Naive B cell (primary cell): ENCODE results near the gene PARP16. TPM values are rescaled to one million over a fixed set of nuclear protein-coding genes. Genes with fewer than 3 reads are reported as not detected.

Source experiments
- ATAC-seq, 2 donors: fragments of 150-1000 bp; cut with Tn5 transposase; 2 replicates each; pipeline ENCODE4 v1.10.0; 2021; ENCODE audit warnings: low read depth in 2 of 2, mild to moderate bottlenecking in 2 of 2, moderate library complexity in 2 of 2
- DNase-seq: peaks from one replicate; pipeline ENCODE4 v3.0.0; 2022
- H3K27ac Mint-ChIP-seq, 6 donors: one replicate each; pipeline ENCODE4 v1.8.0; 2020 to 2022; ENCODE audit warnings: mild to moderate bottlenecking in 6 of 6, mixed read lengths in 6 of 6, moderate library complexity in 5 of 6, inconsistent platforms in 2 of 6
- H3K27me3 Mint-ChIP-seq, 3 donors: one replicate each; pipeline ENCODE4 v1.8.0; 2021 to 2022; ENCODE audit warnings: mixed read lengths in 3 of 3, mild to moderate bottlenecking in 1 of 3
- H3K36me3 Mint-ChIP-seq, 2 donors: one replicate each; pipeline ENCODE4 v1.8.0; 2020 to 2022; ENCODE audit warnings: mixed read lengths in 2 of 2, inconsistent platforms in 1 of 2, mild to moderate bottlenecking in 1 of 2
- H3K4me1 Mint-ChIP-seq, 3 donors: one replicate each; pipeline ENCODE4 v1.8.0; 2020 to 2022; ENCODE audit warnings: mixed read lengths in 3 of 3, inconsistent platforms in 1 of 3, mild to moderate bottlenecking in 1 of 3, moderate library complexity in 1 of 3
- H3K4me3 Mint-ChIP-seq, 8 donors: one replicate each; pipeline ENCODE4 v1.8.0; 2020 to 2022; ENCODE audit warnings: mild to moderate bottlenecking in 8 of 8, mixed read lengths in 8 of 8, moderate library complexity in 8 of 8, inconsistent platforms in 2 of 8
- H3K9me3 Mint-ChIP-seq, 7 donors: one replicate each; pipeline ENCODE4 v1.8.0; 2020 to 2022; ENCODE audit warnings: mixed read lengths in 7 of 7, mild to moderate bottlenecking in 5 of 7, inconsistent platforms in 2 of 7, moderate library complexity in 1 of 7
- polyA plus RNA-seq, 6 donors: library from polyadenylated mRNA; unstranded; fragments of 300-500 nt; fragmentation: Illumina TruSeq; gene quantifications; one replicate each; pipeline ENCODE4 v1.2.3, GENCODE V29; 2021; ENCODE audit warnings: low read depth in 6 of 6

PARP16 gene, protein sequence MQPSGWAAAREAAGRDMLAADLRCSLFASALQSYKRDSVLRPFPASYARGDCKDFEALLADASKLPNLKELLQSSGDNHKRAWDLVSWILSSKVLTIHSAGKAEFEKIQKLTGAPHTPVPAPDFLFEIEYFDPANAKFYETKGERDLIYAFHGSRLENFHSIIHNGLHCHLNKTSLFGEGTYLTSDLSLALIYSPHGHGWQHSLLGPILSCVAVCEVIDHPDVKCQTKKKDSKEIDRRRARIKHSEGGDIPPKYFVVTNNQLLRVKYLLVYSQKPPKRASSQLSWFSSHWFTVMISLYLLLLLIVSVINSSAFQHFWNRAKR
- polyA plus RNA-seq = 10 to 100 TPM; 18.6 to 32.9 (median 27.6) TPM

DNA sequence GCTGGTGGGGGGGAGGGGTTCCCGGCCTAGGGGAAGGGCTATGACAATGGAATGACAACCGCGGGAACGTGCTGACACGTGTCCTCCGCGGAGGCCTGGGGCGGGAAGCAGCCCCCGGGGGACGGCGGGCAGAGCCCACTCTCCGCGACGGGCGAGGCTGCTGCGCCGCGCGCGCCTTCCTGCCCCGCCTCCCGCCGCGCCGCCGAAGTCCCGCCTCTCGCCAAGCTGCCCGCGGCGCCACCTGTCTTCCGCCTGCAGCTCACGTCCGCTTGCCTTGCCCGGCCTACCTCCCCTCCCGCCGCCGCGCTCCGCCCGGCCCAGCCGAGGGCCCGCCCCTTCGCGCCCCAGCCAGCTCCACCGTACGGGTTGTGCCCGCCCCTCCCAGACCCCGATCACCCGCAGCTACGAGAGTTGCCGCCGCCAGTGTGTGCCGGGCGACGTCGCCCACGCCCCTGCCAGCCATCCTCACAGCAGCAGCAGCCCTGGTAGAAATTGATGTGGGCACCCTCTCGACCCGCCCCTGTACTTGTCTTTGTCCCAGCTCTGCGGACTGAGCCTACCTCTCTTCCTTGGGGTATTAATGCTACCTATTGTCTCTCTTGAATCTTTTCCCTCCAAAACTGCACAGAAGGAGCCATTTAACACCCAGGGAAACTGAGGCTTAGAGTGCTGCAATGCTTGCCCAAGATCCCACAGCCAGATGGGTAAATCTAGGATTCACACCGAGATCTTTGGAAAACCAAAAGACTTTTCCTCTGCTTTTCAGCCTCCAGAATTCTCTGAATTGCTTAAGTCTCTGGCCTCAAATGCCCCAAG lies at the start of gene PARP16:
PARP16 (minus strand) TSS at position 180 of the 816 bp plus-strand sequence. CDS start 457 bp downstream, outside the sequence.
- Mint-ChIP-seq H3K27me3 (no peaks in the 10 kb centered on the region), H3K4me3 (peak within 1 kb of the TSS; percentile 82 to 95 (median 91)), H3K9me3 (no peaks in the 10 kb centered on the region), H3K36me3 (no peaks in the 10 kb centered on the region), H3K4me1 (peaks cover 17 to 43% (median 28%) of the 10 kb centered on the region in 3 donors), H3K27ac (peak within 1 kb of the TSS; percentile 84 to 97 (median 94))
- DNase-seq (peak; percentile 95), ATAC-seq (peak; percentile 94)

- ATAC-seq (no peak), DNase-seq (no peak)
- no peaks in the 10 kb centered on the region for H3K36me3 Mint-ChIP-seq
Observed at GRCh38 chr15:65335278-65336055, 48.8 kb upstream of the PARP16 start.

GRCh38 chr15:65334586-65335231 lies 48.0 kb upstream of the PARP16 start:
- H3K27ac Mint-ChIP-seq = no peak overlapping the region
- no peaks in the 10 kb centered on the region for H3K36me3 Mint-ChIP-seq
- H3K4me3 Mint-ChIP-seq = peak overlapping the region in 1 of 8 donors; percentile 21
- ATAC-seq = no peak
- peaks cover 10 to 55% (median 41%) of the 10 kb centered on the region in 3 donors for H3K27me3 Mint-ChIP-seq
- no peaks in the 10 kb centered on the region for H3K9me3 Mint-ChIP-seq
- H3K4me1 Mint-ChIP-seq = peaks cover 4 to 11% (median 7%) of the 10 kb centered on the region in 3 donors
- DNase-seq = no peak

More at GRCh38 chr15:65335278-65336055, 48.8 kb upstream of the PARP16 start:
- Mint-ChIP-seq H3K27me3 (peaks cover 18 to 63% (median 48%) of the 10 kb centered on the region in 3 donors), H3K27ac (no peak overlapping the region), H3K9me3 (peaks cover 0 to 1% (median 0%) of the 10 kb centered on the region in 7 donors), H3K4me3 (no peak overlapping the region), H3K4me1 (peaks cover 4 to 18% (median 7%) of the 10 kb centered on the region in 3 donors)

GRCh38 chr15:65333856-65334255 lies 47.2 kb upstream of the PARP16 start:
- H3K4me3 Mint-ChIP-seq = no peak overlapping the region
- DNase-seq = no peak

DNA sequence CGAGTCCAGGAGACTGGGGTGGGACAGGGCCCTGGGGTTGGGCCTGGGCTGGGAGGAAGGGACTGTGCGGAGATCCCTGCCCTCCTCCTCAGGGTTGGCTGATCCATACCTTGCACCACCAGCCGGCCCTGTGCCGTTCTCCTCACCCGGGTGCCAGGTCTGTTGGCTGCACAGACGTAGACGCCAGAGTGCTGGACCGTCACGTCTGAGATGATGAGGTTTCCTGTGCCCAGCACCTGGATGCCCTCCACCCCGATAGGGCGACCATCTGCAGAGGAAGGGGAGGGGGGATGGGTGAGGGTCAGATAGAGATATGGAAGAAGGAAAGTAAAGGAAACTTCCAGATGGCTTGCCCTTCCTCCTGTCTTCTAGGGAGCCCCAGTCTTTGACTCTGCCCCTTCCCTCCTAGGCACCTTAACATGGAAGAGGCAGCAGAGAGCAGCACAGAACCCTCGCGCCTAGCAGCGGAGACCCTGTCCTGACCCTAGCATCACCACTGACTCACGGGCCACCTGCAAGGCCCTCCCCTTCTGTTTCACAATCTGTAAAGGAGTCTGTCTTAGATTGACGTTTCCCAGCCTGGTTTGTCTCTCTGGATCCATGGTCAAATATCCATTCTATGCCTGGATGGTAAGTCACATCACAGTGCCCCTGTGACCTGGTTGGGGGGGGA lies 46.6 kb upstream of the PARP16 start:
- ATAC-seq (no peak), DNase-seq (no peak)
- Mint-ChIP-seq H3K4me1 (peaks cover 7 to 8% (median 7%) of the 10 kb centered on the region in 3 donors), H3K9me3 (no peaks in the 10 kb centered on the region), H3K36me3 (no peaks in the 10 kb centered on the region), H3K27ac (peak overlapping the region in 1 of 6 donors; percentile 87), H3K27me3 (peaks cover 3 to 42% (median 30%) of the 10 kb centered on the region in 3 donors), H3K4me3 (no peak overlapping the region)

More at GRCh38 chr15:65333856-65334255, 47.2 kb upstream of the PARP16 start:
- H3K27ac Mint-ChIP-seq = no peak overlapping the region
- H3K36me3 Mint-ChIP-seq = no peaks in the 10 kb centered on the region
- H3K9me3 Mint-ChIP-seq = no peaks in the 10 kb centered on the region
- H3K27me3 Mint-ChIP-seq = peaks cover 7 to 47% (median 35%) of the 10 kb centered on the region in 3 donors
- peaks cover 4 to 8% (median 7%) of the 10 kb centered on the region in 3 donors for H3K4me1 Mint-ChIP-seq
- ATAC-seq = no peak

DNA sequence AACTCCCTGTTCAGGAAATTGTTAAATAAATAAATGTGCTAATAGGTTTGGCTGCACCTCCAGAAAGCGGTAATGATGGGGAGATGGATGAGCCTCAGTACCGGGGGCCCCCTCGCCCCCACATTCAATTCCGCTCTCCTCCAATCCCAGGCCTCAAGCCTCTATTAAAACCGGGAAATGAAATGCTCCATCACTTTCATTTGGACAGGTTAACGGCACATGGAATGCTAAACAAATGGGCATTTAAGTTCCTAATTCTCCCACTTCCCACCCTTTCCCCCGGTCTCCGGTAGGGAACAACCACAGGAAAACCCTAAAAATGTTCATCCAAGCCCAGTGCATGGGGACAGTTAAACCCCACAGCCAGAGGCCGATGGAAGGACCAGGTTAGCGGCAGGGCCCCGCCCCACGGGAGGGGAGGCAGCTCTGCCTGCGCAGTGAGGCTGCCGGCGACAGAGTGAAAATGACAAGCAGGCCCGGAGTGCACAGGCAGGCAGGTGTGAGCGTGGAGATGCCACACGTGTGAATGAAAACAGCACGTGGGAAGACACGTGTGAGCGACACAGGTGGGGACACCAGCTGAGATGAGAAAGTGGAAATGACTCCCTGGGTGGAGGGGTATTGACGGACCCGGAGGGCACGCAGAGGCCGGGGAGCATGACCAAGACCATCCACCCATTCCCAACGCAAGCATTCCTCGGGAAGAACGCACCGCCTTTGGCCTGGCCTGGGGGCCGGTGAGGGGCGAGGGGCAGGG lies 45.9 kb upstream of the PARP16 start:
- no peaks in the 10 kb centered on the region for H3K9me3 Mint-ChIP-seq

GRCh38 chr15:65331811-65332210 lies 45.1 kb upstream of the PARP16 start:
- no peak for ATAC-seq
- no peak for DNase-seq
- peaks cover 0 to 50% (median 29%) of the 10 kb centered on the region in 3 donors for H3K27me3 Mint-ChIP-seq
- H3K9me3 Mint-ChIP-seq = no peaks in the 10 kb centered on the region
- no peaks in the 10 kb centered on the region for H3K36me3 Mint-ChIP-seq
- H3K27ac Mint-ChIP-seq = no peak overlapping the region
- H3K4me3 Mint-ChIP-seq = no peak overlapping the region
- peaks cover 9 to 10% (median 9%) of the 10 kb centered on the region in 3 donors for H3K4me1 Mint-ChIP-seq

More for the DNA sequence above, 45.9 kb upstream of the PARP16 start:
- Mint-ChIP-seq H3K36me3 (no peaks in the 10 kb centered on the region), H3K27ac (no peak overlapping the region), H3K4me1 (peaks cover 13 to 14% (median 14%) of the 10 kb centered on the region in 3 donors), H3K27me3 (peaks cover 3 to 48% (median 29%) of the 10 kb centered on the region in 3 donors), H3K4me3 (no peak overlapping the region)
- DNase-seq (no peak), ATAC-seq (no peak)

- H3K27me3 Mint-ChIP-seq = peaks cover 0 to 49% (median 25%) of the 10 kb centered on the region in 3 donors
Observed at GRCh38 chr15:65330934-65331645, 44.4 kb upstream of the PARP16 start.

GRCh38 chr15:65329984-65330735 lies 43.5 kb upstream of the PARP16 start:
- DNase-seq = no peak
- H3K4me3 Mint-ChIP-seq = no peak overlapping the region
- H3K9me3 Mint-ChIP-seq = no peaks in the 10 kb centered on the region
- H3K4me1 Mint-ChIP-seq = peaks cover 6 to 9% (median 8%) of the 10 kb centered on the region in 3 donors
- no peaks in the 10 kb centered on the region for H3K36me3 Mint-ChIP-seq
- H3K27me3 Mint-ChIP-seq = peaks cover under 1 to 44% (median 15%) of the 10 kb centered on the region in 3 donors
- peak overlapping the region in 2 of 6 donors; percentile 27 to 67 for H3K27ac Mint-ChIP-seq
- ATAC-seq = no peak

More at GRCh38 chr15:65330934-65331645, 44.4 kb upstream of the PARP16 start:
- Mint-ChIP-seq H3K36me3 (no peaks in the 10 kb centered on the region), H3K9me3 (no peaks in the 10 kb centered on the region), H3K27ac (peak overlapping the region in 2 of 6 donors; percentile 29 to 67), H3K4me1 (peaks cover 8 to 10% (median 9%) of the 10 kb centered on the region in 3 donors), H3K4me3 (no peak overlapping the region)
- ATAC-seq = no peak
- no peak for DNase-seq

GRCh38 chr15:65329288-65329983 lies 42.8 kb upstream of the PARP16 start:
- peaks cover 5 to 40% (median 15%) of the 10 kb centered on the region in 3 donors for H3K27me3 Mint-ChIP-seq
- H3K4me1 Mint-ChIP-seq = peaks cover 6 to 9% (median 8%) of the 10 kb centered on the region in 3 donors
- no peak overlapping the region for H3K27ac Mint-ChIP-seq
- H3K36me3 Mint-ChIP-seq = no peaks in the 10 kb centered on the region
- H3K4me3 Mint-ChIP-seq = no peak overlapping the region
- no peak for DNase-seq
- no peaks in the 10 kb centered on the region for H3K9me3 Mint-ChIP-seq
- no peak for ATAC-seq
